ENCODE measurements around the gene NFX1.
A peak's percentile ranks its signal among the peaks of the same experiment; 100 is the strongest.

NFX1 gene

GRCh38 chr9:33257276-33257675 lies 33.0 kb upstream of the NFX1 start:
- no peak overlapping the region for H3K27ac Mint-ChIP-seq
- H3K9me3 Mint-ChIP-seq, result no peaks in the 10 kb centered on the region
- H3K4me1 Mint-ChIP-seq (ENCODE audit: low read depth), result peaks cover 16% of the 10 kb centered on the region
- H3K36me3 Mint-ChIP-seq (ENCODE audit: low read depth), result peaks cover 99% of the 10 kb centered on the region
- H3K27me3 Mint-ChIP-seq, result no peaks in the 10 kb centered on the region
- intact Hi-C loops (cut with micrococcal nuclease), result no loop called here
- no peak overlapping the region for H3K4me3 Mint-ChIP-seq

- no peaks in the 10 kb centered on the region for H3K9me3 Mint-ChIP-seq
- no peak overlapping the region for H3K4me3 Mint-ChIP-seq
- peaks cover 97% of the 10 kb centered on the region for H3K36me3 Mint-ChIP-seq (ENCODE audit: low read depth)
- H3K4me1 Mint-ChIP-seq (ENCODE audit: low read depth), result peaks cover 28% of the 10 kb centered on the region
- no peak overlapping the region for H3K27ac Mint-ChIP-seq
- intact Hi-C loops (cut with micrococcal nuclease), result no loop called here
- no peaks in the 10 kb centered on the region for H3K27me3 Mint-ChIP-seq
Observed at GRCh38 chr9:33260372-33260771, 29.9 kb upstream of the NFX1 start.

GRCh38 chr9:33263131-33264002 lies 26.9 kb upstream of the NFX1 start:
- H3K9me3 Mint-ChIP-seq, result no peaks in the 10 kb centered on the region
- peak overlapping the region; percentile 84 for H3K4me3 Mint-ChIP-seq
- intact Hi-C loops (cut with micrococcal nuclease), result loop anchor here (1.0 to 2.0 kb wide), 3 partner anchors 35 to 187 kb away; partner anchors contain the start of genes B4GALT1 and SMU1
- H3K27me3 Mint-ChIP-seq, result no peaks in the 10 kb centered on the region
- H3K36me3 Mint-ChIP-seq (ENCODE audit: low read depth), result peaks cover 95% of the 10 kb centered on the region
- H3K27ac Mint-ChIP-seq, result peak overlapping the region; percentile 93
- H3K4me1 Mint-ChIP-seq (ENCODE audit: low read depth), result peaks cover 49% of the 10 kb centered on the region

GRCh38 chr9:33264003-33264472 lies 26.3 kb upstream of the NFX1 start:
- H3K36me3 Mint-ChIP-seq (ENCODE audit: low read depth), result peaks cover 89% of the 10 kb centered on the region
- H3K4me3 Mint-ChIP-seq, result peak overlapping the region; percentile 84
- intact Hi-C loops (cut with micrococcal nuclease), result loop anchor here (1.0 to 2.0 kb wide), 3 partner anchors 36 to 188 kb away; partner anchors contain the start of genes B4GALT1 and SMU1
- H3K9me3 Mint-ChIP-seq, result no peaks in the 10 kb centered on the region
- H3K27me3 Mint-ChIP-seq, result no peaks in the 10 kb centered on the region
- peak overlapping the region; percentile 93 for H3K27ac Mint-ChIP-seq
- peaks cover 43% of the 10 kb centered on the region for H3K4me1 Mint-ChIP-seq (ENCODE audit: low read depth)

DNA sequence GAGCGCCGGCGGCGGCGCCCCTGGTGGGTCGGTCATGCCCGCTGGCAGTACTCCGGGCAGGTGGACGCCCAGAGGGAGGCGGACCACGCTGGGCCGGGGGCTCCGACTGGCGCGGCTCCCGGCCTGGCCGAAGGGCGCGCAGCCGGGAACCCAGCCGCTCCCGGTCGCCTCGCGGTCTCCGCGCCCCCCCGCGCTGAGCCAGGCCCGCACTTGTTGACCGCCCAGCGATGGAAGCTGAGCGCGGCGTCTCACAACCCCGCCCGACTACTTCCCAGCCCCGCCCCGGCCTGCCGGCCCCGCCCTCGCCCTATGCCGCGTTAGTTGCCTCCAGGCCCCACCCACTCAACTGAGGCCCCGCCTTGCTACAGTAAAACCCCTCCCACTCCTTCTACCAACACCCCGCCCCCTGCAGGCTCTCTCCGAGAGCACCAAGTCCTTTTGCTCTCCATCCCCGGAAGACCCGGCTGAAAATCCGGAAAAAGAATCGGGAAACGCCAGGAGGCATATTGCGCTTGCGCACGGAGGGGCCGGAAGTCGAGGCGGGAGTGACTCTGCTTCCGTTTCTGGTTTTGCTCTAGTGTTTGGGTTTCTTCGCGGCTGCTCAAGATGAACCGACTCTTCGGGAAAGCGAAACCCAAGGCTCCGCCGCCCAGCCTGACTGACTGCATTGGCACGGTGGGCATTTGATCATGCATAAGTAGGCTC lies 25.7 kb upstream of the NFX1 start, which contains the start of the genes BAG1 and CHMP5:
TSS of gene BAG1 (minus strand) at position 236 of the 705 bp plus-strand sequence.
TSS of gene CHMP5 (plus strand) at position 577 of the 705 bp plus-strand sequence. CDS start at position 607, 30 bp downstream.
- Mint-ChIP-seq H3K36me3 (ENCODE audit: low read depth) (peaks cover 86% of the 10 kb centered on the region), H3K27me3 (no peaks in the 10 kb centered on the region), H3K4me1 (ENCODE audit: low read depth) (peaks cover 41% of the 10 kb centered on the region), H3K9me3 (no peaks in the 10 kb centered on the region), H3K4me3 (peak within 1 kb of the TSS; percentile 84), H3K27ac (peak within 1 kb of the TSS; percentile 93)
- intact Hi-C loops (cut with micrococcal nuclease), result loop anchor here (1.0 to 2.0 kb wide), 3 partner anchors 36 to 188 kb away; partner anchors contain the start of genes B4GALT1 and SMU1

DNA sequence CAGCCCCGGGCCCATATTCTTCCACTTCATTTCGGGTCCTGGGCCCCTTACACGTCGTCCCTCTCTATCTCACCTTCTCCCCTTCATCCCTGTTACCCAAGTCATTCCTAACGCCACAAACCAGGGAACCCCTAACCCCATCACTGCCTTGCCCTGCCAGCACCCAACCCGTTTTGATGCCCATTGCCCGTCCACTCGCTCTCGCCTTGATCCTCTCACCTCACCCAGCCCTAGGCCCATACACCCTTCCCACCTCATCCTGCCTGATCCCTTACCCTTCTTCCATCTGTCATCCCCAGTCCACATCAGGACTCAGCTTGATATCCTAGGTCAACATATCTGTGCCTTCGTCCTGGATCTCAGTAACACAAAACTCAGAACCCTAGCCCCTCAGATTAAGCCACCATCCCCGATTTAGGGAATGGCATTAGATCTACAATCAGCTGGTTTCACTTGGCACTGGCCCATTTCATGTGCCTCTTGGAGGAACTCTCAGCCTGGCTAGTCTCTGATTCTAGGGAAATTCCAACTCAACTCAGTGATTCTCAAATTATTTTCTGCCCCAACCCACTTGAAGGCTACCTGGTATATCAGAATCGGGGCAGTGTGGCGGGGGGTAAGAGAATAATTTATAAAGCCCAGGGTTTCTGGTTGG lies 25.0 kb upstream of the NFX1 start:
- no peaks in the 10 kb centered on the region for H3K27me3 Mint-ChIP-seq
- peaks cover 86% of the 10 kb centered on the region for H3K36me3 Mint-ChIP-seq (ENCODE audit: low read depth)
- intact Hi-C loops (cut with micrococcal nuclease), result loop anchor here (2.0 kb wide), 1 partner anchor 99 kb away; the partner anchor contains the start of gene B4GALT1
- peak overlapping the region; percentile 84 for H3K4me3 Mint-ChIP-seq
- no peaks in the 10 kb centered on the region for H3K9me3 Mint-ChIP-seq
- H3K27ac Mint-ChIP-seq, result peak overlapping the region; percentile 93
- H3K4me1 Mint-ChIP-seq (ENCODE audit: low read depth), result peaks cover 41% of the 10 kb centered on the region

GRCh38 chr9:33267151-33267767 lies 23.1 kb upstream of the NFX1 start:
- intact Hi-C loops (cut with micrococcal nuclease), result no loop called here
- peaks cover 41% of the 10 kb centered on the region for H3K4me1 Mint-ChIP-seq (ENCODE audit: low read depth)
- H3K36me3 Mint-ChIP-seq (ENCODE audit: low read depth), result peaks cover 86% of the 10 kb centered on the region
- no peaks in the 10 kb centered on the region for H3K9me3 Mint-ChIP-seq
- H3K4me3 Mint-ChIP-seq, result no peak overlapping the region
- H3K27ac Mint-ChIP-seq, result no peak overlapping the region
- H3K27me3 Mint-ChIP-seq, result no peaks in the 10 kb centered on the region

DNA sequence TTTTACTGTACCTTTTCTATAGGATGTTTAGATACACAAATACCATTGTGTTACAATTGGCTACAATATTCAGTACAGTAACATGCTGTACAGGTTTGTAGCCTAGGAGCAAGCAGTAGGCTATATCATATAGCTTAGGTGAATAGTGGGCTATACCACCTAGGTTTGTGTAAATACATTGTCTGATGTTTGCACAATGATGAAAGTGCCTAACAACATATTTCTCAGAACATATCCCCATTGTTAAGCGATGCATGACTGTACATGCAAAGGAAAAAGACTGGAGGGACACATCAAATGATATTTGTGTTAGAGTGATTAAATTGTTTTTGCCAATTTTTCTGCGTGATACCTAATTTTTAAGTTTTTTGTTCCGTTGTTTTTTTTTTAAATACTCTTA lies 20.2 kb upstream of the NFX1 start:
- Mint-ChIP-seq H3K4me3 (no peak overlapping the region), H3K4me1 (ENCODE audit: low read depth) (peaks cover 24% of the 10 kb centered on the region), H3K27ac (no peak overlapping the region), H3K27me3 (no peaks in the 10 kb centered on the region), H3K9me3 (no peaks in the 10 kb centered on the region), H3K36me3 (ENCODE audit: low read depth) (peaks cover 89% of the 10 kb centered on the region)
- intact Hi-C loops (cut with micrococcal nuclease), result no loop called here

GRCh38 chr9:33272061-33272460 lies 18.3 kb upstream of the NFX1 start:
- Mint-ChIP-seq H3K27me3 (no peaks in the 10 kb centered on the region), H3K36me3 (ENCODE audit: low read depth) (peaks cover 89% of the 10 kb centered on the region), H3K4me3 (peak overlapping the region; percentile 17), H3K9me3 (no peaks in the 10 kb centered on the region), H3K27ac (peak overlapping the region; percentile 18), H3K4me1 (ENCODE audit: low read depth) (peaks cover 7% of the 10 kb centered on the region)
- intact Hi-C loops (cut with micrococcal nuclease), result no loop called here

GRCh38 chr9:33273266-33273971 lies 16.9 kb upstream of the NFX1 start:
- intact Hi-C loops (cut with micrococcal nuclease), result no loop called here
- Mint-ChIP-seq H3K4me1 (ENCODE audit: low read depth) (no peaks in the 10 kb centered on the region), H3K4me3 (no peak overlapping the region), H3K36me3 (ENCODE audit: low read depth) (peaks cover 91% of the 10 kb centered on the region), H3K9me3 (no peaks in the 10 kb centered on the region), H3K27me3 (no peaks in the 10 kb centered on the region), H3K27ac (no peak overlapping the region)

DNA sequence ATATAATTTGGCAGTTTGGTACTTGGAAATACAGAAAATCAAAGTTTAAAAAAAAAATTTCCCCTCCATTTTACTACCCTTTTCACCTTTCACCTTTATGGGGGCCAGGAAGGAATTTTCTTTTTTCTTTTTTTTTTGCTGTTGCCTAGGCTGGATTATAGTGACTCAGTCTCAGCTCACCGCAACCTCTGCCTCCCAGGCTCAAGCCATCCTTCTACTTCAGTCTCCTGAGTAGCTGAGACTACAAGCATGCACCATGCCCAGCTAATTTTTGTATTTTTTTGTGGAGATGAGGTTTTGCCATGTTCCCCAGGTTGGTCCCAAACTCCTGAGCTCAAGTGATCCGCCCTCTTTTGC lies 16.4 kb upstream of the NFX1 start:
- Mint-ChIP-seq H3K36me3 (ENCODE audit: low read depth) (peaks cover 96% of the 10 kb centered on the region), H3K27me3 (no peaks in the 10 kb centered on the region), H3K27ac (no peak overlapping the region), H3K4me1 (ENCODE audit: low read depth) (no peaks in the 10 kb centered on the region), H3K9me3 (no peaks in the 10 kb centered on the region), H3K4me3 (no peak overlapping the region)
- intact Hi-C loops (cut with micrococcal nuclease), result no loop called here

- intact Hi-C loops (cut with micrococcal nuclease), result no loop called here
- Mint-ChIP-seq H3K27ac (no peak overlapping the region), H3K4me1 (ENCODE audit: low read depth) (peaks cover 6% of the 10 kb centered on the region), H3K9me3 (no peaks in the 10 kb centered on the region), H3K36me3 (ENCODE audit: low read depth) (peaks cover 100% of the 10 kb centered on the region), H3K4me3 (no peak overlapping the region), H3K27me3 (no peaks in the 10 kb centered on the region)
Observed at GRCh38 chr9:33277484-33277883, 12.8 kb upstream of the NFX1 start.

DNA sequence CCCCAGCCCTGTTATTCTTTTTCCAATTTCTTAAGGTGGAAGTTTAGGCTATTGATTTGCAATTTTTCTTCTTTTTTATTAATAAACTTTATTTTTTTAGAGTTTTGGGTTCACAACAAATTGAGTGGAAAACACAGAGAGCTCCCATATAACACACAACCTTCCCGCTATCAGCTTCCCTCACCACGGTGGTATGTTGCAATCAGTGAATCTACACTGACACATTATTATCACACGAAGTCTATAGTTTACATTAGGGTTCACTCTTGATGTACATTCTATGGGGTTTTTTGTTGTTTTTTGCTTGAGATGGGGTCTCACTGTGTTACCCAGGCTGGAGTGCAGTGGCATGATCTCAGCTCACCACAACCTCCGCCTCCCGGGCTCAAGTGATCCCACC lies 4.8 kb upstream of the NFX1 start:
- peaks cover 11% of the 10 kb centered on the region for H3K4me1 Mint-ChIP-seq (ENCODE audit: low read depth)
- no peaks in the 10 kb centered on the region for H3K27me3 Mint-ChIP-seq
- H3K27ac Mint-ChIP-seq, result peak overlapping the region; percentile 65
- intact Hi-C loops (cut with micrococcal nuclease), result no loop called here
- peaks cover 65% of the 10 kb centered on the region for H3K36me3 Mint-ChIP-seq (ENCODE audit: low read depth)
- H3K9me3 Mint-ChIP-seq, result no peaks in the 10 kb centered on the region
- H3K4me3 Mint-ChIP-seq, result no peak overlapping the region
